SU-DHL-6 (cell line): ENCODE measurements around the gene DMRT1.

Experiments used
- H2AFZ ChIP-seq: fragments of 200-600 bp; sonication (generic); 2 replicates; pipeline ENCODE4 v1.6.1; 2014; ENCODE audit warnings: low read depth, mild to moderate bottlenecking, moderate library complexity, mixed read lengths, antibody characterized with exemption, low read length; ENCODE audit not compliant: severe bottlenecking
- H3F3A ChIP-seq: fragments of 200-600 bp; shearing (Covaris generic); 2 replicates; pipeline ENCODE4 v1.6.0; 2016; ENCODE audit warnings: antibody characterized with exemption, mild to moderate bottlenecking; ENCODE audit not compliant: insufficient read depth
- H3K27ac ChIP-seq: fragments of 200-600 bp; sonication (generic); 2 replicates; pipeline ENCODE4 v1.5.1; 2016; ENCODE audit warnings: low read depth, mild to moderate bottlenecking, low read length, moderate library complexity, mixed read lengths
- H3K27me3 ChIP-seq: fragments of 200-600 bp; sonication (generic), shearing (Covaris generic); 2 replicates; pipeline ENCODE4 v1.6.0; 2014; ENCODE audit warnings: mild to moderate bottlenecking, low read length
- H3K36me3 ChIP-seq: fragments of 200-600 bp; sonication (generic); 2 replicates; pipeline ENCODE4 v1.6.1; 2014; ENCODE audit warnings: mild to moderate bottlenecking, low read length, mixed read lengths
- H3K4me2 ChIP-seq: fragments of 300-600, 200-600 bp; shearing (Covaris generic), sonication (generic); 2 replicates; pipeline ENCODE4 v1.6.0; 2014; ENCODE audit warnings: low read length, low read depth, mild to moderate bottlenecking; ENCODE audit not compliant: poor library complexity, severe bottlenecking
- H3K4me3 ChIP-seq: fragments of 200-600 bp; sonication (generic); 2 replicates; pipeline ENCODE4 v1.5.1; 2014; ENCODE audit warnings: antibody characterized with exemption, low read length, mild to moderate bottlenecking, mixed read lengths; ENCODE audit not compliant: insufficient read depth, poor library complexity, severe bottlenecking
- H3K79me2 ChIP-seq: fragments of 200-600 bp; sonication (generic); 2 replicates; pipeline ENCODE4 v1.6.1; 2014; ENCODE audit warnings: mild to moderate bottlenecking, low read length, moderate library complexity; ENCODE audit not compliant: insufficient read depth
- H3K9ac ChIP-seq: fragments of 200-600 bp; sonication (generic); 2 replicates; pipeline ENCODE4 v1.7.0; 2014; ENCODE audit warnings: mild to moderate bottlenecking, low read length
- H3K9me2 ChIP-seq: fragments of 200-600 bp; sonication (generic); replicated peaks from 2 replicates; pipeline ENCODE4 v1.6.1; 2014; ENCODE audit warnings: low read length; ENCODE audit not compliant: insufficient read depth
- H3K9me3 ChIP-seq: fragments of 200-600 bp; sonication (generic); 2 replicates; pipeline ENCODE4 v1.6.1; 2014; ENCODE audit warnings: low read length, mixed read lengths; ENCODE audit not compliant: insufficient read depth
- H4K20me1 ChIP-seq: fragments of 200-600 bp; sonication (generic); 2 replicates; pipeline ENCODE4 v1.6.1; 2014; ENCODE audit warnings: low read depth, mild to moderate bottlenecking, antibody characterized with exemption, low read length, moderate library complexity, mixed read lengths
- EZH2phosphoT487 ChIP-seq: fragments of 200-600 bp; sonication (generic), shearing (Covaris generic); conservative IDR thresholded peaks from 2 replicates; pipeline ENCODE4 v1.6.1; 2018; ENCODE audit warnings: mild to moderate bottlenecking, antibody characterized with exemption, low read length, moderate library complexity, mixed read lengths
- TF ChIP-seq, protein P1 (sequence below): fragments of 200-600 bp; sonication (generic); IDR thresholded peaks from one replicate; pipeline ENCODE4 v1.5.1; 2017; ENCODE audit warnings: antibody characterized with exemption, mild to moderate bottlenecking, low read length, moderate library complexity; ENCODE audit not compliant: insufficient read depth, poor library complexity, severe bottlenecking

DMRT1 gene

DNA sequence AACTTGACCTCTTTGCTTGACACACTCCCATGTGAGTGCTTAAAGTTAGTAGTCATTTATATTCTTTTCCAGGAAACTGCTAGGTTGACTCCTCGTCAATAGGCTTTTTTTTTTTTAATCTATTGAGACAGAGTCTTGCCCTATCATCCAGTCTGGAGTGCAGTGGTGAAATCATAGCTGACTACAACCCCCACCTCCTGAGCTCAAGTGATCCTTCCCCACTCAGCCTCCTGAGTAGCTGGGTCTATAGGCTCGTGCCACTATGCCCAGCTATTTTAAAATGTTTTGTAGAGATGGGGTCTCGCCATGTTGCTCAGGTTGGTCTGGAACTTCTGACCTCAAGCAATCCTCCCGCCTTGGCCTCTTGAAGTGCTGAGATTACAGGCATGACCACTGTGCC lies 34.9 kb downstream of the DMRT1 start:
- no peak overlapping the region for H3K4me2 ChIP-seq
- H3K27ac ChIP-seq = no peak overlapping the region
- H3K9me2 ChIP-seq = no peaks in the 10 kb centered on the region
- no peaks in the 10 kb centered on the region for H3K79me2 ChIP-seq
- H2AFZ ChIP-seq = no peak overlapping the region
- H3K27me3 ChIP-seq = no peaks in the 10 kb centered on the region
- no peak overlapping the region for H3K4me3 ChIP-seq
- no peak overlapping the region for H3K9ac ChIP-seq
- H4K20me1 ChIP-seq = no peaks in the 10 kb centered on the region
- TF ChIP-seq, protein P1, sequence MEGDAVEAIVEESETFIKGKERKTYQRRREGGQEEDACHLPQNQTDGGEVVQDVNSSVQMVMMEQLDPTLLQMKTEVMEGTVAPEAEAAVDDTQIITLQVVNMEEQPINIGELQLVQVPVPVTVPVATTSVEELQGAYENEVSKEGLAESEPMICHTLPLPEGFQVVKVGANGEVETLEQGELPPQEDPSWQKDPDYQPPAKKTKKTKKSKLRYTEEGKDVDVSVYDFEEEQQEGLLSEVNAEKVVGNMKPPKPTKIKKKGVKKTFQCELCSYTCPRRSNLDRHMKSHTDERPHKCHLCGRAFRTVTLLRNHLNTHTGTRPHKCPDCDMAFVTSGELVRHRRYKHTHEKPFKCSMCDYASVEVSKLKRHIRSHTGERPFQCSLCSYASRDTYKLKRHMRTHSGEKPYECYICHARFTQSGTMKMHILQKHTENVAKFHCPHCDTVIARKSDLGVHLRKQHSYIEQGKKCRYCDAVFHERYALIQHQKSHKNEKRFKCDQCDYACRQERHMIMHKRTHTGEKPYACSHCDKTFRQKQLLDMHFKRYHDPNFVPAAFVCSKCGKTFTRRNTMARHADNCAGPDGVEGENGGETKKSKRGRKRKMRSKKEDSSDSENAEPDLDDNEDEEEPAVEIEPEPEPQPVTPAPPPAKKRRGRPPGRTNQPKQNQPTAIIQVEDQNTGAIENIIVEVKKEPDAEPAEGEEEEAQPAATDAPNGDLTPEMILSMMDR = no peak
- no peak for TF ChIP-seq EZH2phosphoT487
- H3K9me3 ChIP-seq = no peaks in the 10 kb centered on the region
- no peaks in the 10 kb centered on the region for H3F3A ChIP-seq
- H3K36me3 ChIP-seq = no peaks in the 10 kb centered on the region

DNA sequence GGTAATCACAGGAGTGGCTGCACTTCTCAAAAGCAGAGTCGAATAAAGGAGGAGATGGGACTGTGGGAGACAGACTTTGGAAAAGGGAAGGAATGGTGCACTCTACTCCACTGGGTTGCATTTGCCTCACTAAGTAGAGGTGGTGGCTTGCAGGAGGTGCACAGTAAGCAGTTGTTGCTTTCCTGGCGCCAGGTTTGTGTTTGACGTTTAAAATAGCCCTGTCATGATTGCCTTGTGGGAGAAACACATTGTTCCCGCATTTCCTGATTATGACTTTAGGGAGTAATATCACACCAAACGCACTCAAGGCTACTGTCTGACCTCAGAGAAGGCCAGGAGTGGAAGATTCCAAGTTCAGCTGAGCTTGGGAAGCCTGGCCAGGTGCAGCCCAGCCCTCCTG lies 36.7 kb downstream of the DMRT1 start:
- Histone ChIP-seq H3K4me2 (no peak overlapping the region), H3K9me3 (no peaks in the 10 kb centered on the region), H3K9ac (no peak overlapping the region), H3K4me3 (no peak overlapping the region), H3F3A (no peaks in the 10 kb centered on the region), H4K20me1 (no peaks in the 10 kb centered on the region), H3K27me3 (no peaks in the 10 kb centered on the region), H3K9me2 (no peaks in the 10 kb centered on the region), H3K36me3 (no peaks in the 10 kb centered on the region), H3K79me2 (no peaks in the 10 kb centered on the region), H2AFZ (no peak overlapping the region), H3K27ac (no peak overlapping the region)
- TF ChIP-seq, protein P1 = no peak
- TF ChIP-seq EZH2phosphoT487 = no peak

DNA sequence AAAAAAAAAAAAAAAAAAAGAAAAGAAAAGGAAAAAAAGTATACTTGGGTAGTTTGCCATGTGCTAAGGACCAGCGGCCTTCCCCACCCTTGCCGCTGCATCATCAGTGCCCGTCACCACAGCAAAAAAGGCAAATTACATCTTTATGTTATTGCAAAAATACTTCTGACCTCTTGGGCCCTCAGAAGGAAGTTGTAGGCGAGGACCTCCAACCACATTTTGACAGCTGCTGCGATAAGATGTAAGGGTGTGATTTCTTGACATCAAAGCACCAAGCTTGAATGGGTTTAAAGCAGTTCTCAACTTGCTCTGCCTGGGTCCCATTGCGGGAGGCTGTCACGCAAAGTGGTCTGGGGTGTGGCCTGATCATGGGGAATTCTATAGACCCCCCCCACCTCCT lies 39.2 kb downstream of the DMRT1 start:
- TF ChIP-seq EZH2phosphoT487 = no peak
- TF ChIP-seq, protein P1 = no peak
- no peaks in the 10 kb centered on the region for H4K20me1 ChIP-seq
- no peak overlapping the region for H3K4me2 ChIP-seq
- no peak overlapping the region for H3K4me3 ChIP-seq
- no peak overlapping the region for H3K27ac ChIP-seq
- no peaks in the 10 kb centered on the region for H3K9me3 ChIP-seq
- H3K9me2 ChIP-seq = no peaks in the 10 kb centered on the region
- H3F3A ChIP-seq = no peaks in the 10 kb centered on the region
- H3K27me3 ChIP-seq = no peaks in the 10 kb centered on the region
- H2AFZ ChIP-seq = no peak overlapping the region
- no peaks in the 10 kb centered on the region for H3K79me2 ChIP-seq
- H3K36me3 ChIP-seq = no peaks in the 10 kb centered on the region
- H3K9ac ChIP-seq = no peak overlapping the region
